OCI-LY1 (cell line): ENCODE results near the gene BCL11A.

ENCODE experiments used
- CTCF ChIP-seq: fragments of 200-600 bp; sonication (generic), shearing (Covaris generic); IDR thresholded peaks from 2 replicates; pipeline ENCODE4 v1.5.1; 2017; ENCODE audit warnings: mild to moderate bottlenecking, antibody characterized with exemption, low read length, moderate library complexity, mixed read lengths
- EZH2 ChIP-seq: fragments of 200-600 bp; sonication (generic), shearing (Covaris generic); IDR thresholded peaks from 2 replicates; pipeline ENCODE4 v1.8.0; 2017; ENCODE audit warnings: borderline replicate concordance, mixed run types, mild to moderate bottlenecking, antibody characterized with exemption, low read length, moderate library complexity, mixed read lengths

GRCh38 chr2:60505880-60506260 lies 47.6 kb downstream of the BCL11A start:
- TF ChIP-seq CTCF (no peak), EZH2 (no peak)
